ENCODE data around the gene SALL1.

Gene SALL1

GRCh38 chr16:51139568-51139967 lies 11.5 kb downstream of the SALL1 start:
- no peak for DNase-seq

DNA sequence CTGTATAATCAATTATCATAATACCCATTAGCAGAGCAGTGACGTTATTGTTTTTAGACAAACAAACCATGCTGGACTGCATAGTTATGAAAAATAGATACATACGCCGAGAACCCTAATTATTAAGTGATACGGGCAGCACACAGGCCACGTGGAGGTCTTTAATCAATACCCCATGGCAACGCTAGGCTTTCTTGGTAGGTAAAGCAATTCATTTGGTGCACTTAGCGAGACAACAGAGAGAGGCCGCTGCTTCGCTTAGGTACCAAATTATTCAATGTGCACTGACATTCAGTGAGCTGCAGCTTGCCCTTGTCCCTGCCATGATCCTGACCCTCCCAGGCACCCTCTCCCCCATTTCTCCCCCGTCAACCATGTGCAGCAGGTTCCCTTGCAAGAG lies 12.9 kb downstream of the SALL1 start:
- no peak for DNase-seq

- DNase-seq, result no peak
These were observed 14.0 kb downstream of the SALL1 start for GRCh38 chr16:51137097-51137496.

GRCh38 chr16:51134876-51135275 lies 16.2 kb downstream of the SALL1 start:
- DNase-seq, result no peak

GRCh38 chr16:51134269-51134812 lies 16.7 kb downstream of the SALL1 start:
- no peak for DNase-seq

DNA sequence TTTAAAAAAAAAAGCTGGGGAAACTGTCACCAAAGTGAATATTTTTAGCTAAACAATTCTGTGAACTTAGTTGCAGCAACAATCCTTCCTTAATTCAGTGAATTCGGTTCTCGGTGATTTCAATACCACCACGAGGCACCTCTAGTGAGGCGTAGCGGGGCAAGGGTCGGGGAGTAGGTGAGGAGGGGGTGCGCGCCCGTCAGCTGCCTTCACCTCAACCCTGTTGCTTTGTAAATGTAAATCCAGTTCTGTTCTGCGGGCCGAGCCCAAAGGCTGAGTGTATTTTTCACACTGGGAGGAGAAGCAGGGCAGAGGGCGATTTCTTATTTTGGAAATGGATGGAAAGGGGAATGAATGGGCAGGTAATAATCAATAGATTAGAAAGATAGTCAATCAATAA lies 17.4 kb downstream of the SALL1 start:
- DNase-seq, result no peak

GRCh38 chr16:51133183-51133582 lies 17.9 kb downstream of the SALL1 start:
- DNase-seq, result no peak

GRCh38 chr16:51132490-51133115 lies 18.5 kb downstream of the SALL1 start:
- no peak for DNase-seq

DNA sequence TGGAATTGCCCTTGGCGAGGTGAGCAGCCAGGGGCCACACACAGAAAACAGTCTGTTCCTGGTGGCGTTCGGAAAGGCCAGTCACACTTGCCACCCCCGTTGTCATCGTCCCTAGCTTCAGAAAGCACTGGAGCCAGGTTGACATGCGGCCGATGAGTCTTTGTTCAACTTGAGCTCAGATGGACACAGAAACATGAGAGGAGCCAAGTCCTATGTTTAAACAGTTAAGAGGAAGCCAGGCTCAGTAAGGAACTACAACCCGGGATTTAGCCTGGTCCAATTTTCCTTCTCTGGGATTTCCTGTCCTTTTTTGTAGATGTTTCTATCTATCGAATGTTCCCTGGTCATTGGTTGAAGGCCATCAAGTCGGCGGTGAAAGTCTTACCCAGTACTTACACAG lies 19.5 kb downstream of the SALL1 start:
- DNase-seq, result no peak

DNA sequence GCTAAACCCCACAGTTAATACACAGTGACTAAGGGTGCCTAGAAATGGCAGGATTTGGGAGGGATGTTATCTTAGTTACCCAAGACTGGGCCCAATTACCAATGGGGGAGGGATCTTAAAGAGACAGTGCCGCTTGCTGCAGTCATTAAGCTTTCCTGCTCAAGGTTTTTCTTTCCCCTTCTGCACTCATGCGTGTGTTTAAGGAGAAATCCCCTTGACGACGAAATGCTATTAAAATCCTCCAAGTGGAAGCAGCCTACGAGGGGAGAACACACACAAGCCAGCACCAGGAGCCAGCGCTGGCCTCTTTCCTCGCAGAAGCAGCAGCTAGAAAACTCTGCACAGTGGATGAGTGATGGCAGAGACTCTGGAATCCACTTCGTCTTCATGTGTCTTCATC lies 22.0 kb downstream of the SALL1 start:
- DNase-seq, result no peak

- DNase-seq, result no peak
These were observed 25.1 kb downstream of the SALL1 start for GRCh38 chr16:51125992-51126391.

DNA sequence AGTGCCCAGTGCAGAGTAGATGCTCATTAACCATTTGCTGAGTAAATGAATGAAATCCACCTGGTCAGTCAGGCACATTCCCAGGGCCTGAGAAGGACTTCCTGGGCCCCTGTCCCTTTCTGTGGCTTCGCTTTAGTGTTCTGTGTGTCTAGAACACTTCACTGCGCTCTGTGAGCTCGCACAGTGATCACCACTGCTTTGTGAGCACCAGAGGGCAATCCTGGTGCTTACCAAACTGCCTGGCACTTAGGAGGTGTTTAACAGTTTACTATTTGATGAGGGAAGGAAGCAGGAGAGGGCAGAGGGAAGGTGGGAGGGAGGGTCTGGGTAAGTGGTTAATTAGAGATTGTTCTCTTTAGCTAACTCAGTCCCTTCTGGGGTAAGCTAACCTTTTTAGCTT lies 26.2 kb downstream of the SALL1 start:
- no peak for DNase-seq

GRCh38 chr16:51121850-51122249 lies 29.2 kb downstream of the SALL1 start:
- no peak for DNase-seq

- no peak for DNase-seq
These were observed 30.2 kb downstream of the SALL1 start for GRCh38 chr16:51120730-51121347.

GRCh38 chr16:51119973-51120729 lies 30.9 kb downstream of the SALL1 start:
- no peak for DNase-seq

GRCh38 chr16:51119556-51119955 lies 31.5 kb downstream of the SALL1 start:
- DNase-seq, result no peak

- no peak for DNase-seq
These were observed 34.7 kb downstream of the SALL1 start for GRCh38 chr16:51116353-51116752.

DNA sequence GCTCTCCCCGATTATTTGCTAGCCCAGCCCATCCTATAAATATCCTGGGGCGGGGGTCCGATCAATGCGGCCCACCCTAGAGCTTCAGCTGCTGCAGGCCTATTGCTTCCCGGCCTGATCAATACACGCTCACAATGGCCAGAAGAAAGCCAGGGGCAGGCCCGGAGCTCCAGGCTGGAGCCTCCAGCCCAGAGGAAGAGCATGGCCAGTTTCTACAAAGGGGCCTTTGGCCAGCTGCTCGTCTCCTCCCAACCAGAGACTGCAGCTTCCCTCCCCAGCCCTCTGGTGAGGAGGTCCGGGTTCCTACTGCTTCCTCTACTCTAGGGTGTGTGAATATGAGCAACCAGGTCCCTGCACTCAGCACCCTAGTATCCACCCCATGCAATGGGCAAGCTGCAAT lies 36.7 kb downstream of the SALL1 start:
- DNase-seq, result no peak

GRCh38 chr16:51113236-51114125 lies 37.6 kb downstream of the SALL1 start:
- DNase-seq, result no peak

DNA sequence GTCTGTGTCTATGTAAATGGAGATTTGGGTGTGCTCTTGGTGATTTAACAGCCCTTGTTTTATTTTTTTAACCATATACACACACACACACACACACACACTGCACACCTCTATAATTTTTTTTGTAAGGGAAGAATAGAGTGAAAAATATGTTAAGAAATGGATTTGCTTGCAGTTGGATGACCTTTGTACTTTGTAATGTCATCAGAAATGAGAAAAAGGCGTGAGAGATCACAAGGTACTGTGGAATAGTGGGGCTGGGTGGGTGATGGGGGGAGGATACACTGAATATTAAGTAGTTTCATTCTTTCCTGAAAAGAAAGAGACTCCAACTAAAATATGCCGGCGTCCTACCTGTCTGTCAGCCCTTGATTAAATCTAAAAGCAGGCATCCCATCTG lies 38.7 kb downstream of the SALL1 start:
- DNase-seq, result no peak

GRCh38 chr16:51111759-51112158 lies 39.3 kb downstream of the SALL1 start:
- no peak for DNase-seq

DNA sequence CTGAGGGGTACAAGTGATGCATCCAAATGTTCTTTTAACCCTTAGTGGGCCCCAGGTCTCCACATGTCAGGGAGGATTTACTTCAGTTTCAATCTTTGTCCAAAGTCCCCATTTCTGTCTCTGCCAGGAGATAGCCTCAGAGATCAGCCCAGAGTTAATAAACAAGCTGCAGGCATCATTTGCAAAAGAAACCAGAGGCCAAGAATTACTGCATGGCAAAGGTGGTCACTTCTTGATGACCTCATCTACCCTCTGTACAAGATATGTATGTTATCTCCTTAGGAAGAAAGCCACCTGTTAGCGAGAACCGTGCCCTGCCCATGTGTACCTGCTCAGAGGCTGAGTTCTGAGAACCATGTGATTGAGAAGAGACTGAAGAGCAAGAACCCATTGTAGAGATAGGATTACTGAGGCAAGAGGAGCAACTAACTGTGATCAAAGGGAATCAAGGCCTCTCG lies 40.3 kb downstream of the SALL1 start:
- no peak for DNase-seq

DNA sequence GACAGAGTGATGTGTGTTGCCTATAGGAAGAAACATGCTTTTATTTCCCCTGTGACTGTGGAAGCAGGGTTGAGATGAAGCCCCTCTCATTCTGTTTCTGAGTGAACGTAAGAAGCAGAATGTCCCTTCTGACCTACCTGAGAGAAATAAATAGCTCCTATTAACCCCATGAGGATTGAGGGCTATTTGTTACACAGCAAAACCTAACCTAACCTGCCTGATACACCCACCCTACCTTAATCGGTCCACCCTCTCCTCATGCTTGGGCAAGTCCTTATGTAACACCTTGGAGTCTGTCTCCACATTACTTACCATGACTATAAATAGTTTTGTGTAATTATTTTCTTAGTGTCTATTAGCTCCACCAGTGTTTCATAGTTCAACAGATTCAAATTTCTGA lies 41.9 kb downstream of the SALL1 start:
- DNase-seq, result no peak

All from NCI-H2171 treated with DMSO at 0.1 percent for 48 hours (cell line).